HCT116 (cell line): Measurements from ENCODE around the gene NOC2L. TPM values are rescaled to one million over a fixed set of nuclear protein-coding genes. Genes with fewer than 3 reads are reported as not detected.

Source experiments
- ATAC-seq: fragments of 200-7000 bp; cut with Tn5 transposase; 2 replicates; pipeline ENCODE4 v1.9.1; 2020; ENCODE audit warnings: mild to moderate bottlenecking, moderate library complexity
- BruUV-seq: library from RNA; stranded (reverse); fragments of 400-500 nt; replicated peaks from 2 replicates; lab custom pipeline; 2021; lab: Mats Ljungman, UMichigan
- CTCF ChIA-PET: fragments of 300-600 bp; sonication (Branson Sonifier 250); formaldehyde crosslinking; loops from one replicate; lab custom pipeline; 2021; ENCODE audit warnings: antibody characterized with exemption; lab: Charles Lee
- POLR2A ChIA-PET: fragments of 300-600, 350-600 bp; sonication (Branson Sonifier 250); formaldehyde crosslinking; loops from one replicate; lab custom pipeline; 2021; ENCODE audit warnings: antibody characterized with exemption; lab: Charles Lee
- RAD21 ChIA-PET, 2 experiments: fragments of 300-600 bp; sonication (Branson Sonifier 250); formaldehyde crosslinking; loops; one replicate each; lab custom pipeline; 2023; ENCODE audit warnings: low total read pairs in 2 of 2; ENCODE audit not compliant: uncharacterized antibody in 2 of 2, unreplicated experiment in 2 of 2, low non-redundant PET in 1 of 2; lab: Charles Lee
- DNase-seq: peaks from one replicate; pipeline ENCODE4 v3.0.0-alpha.2; 2010; ENCODE audit warnings: low read depth, low spot score
- H2AFZ ChIP-seq: fragments of 200-600 bp; shearing (Covaris generic), sonication (generic); 2 replicates; pipeline ENCODE4 v1.6.1; 2017; ENCODE audit warnings: low read depth, mixed run types, mixed read lengths, antibody characterized with exemption, low read length; ENCODE audit not compliant: poor library complexity, severe bottlenecking
- H3K27ac ChIP-seq: 2 replicates; pipeline ENCODE4 v1.5.1; 2012; ENCODE audit warnings: low read depth, low read length
- H3K27me3 ChIP-seq: fragments of 200-600 bp; sonication (generic); 2 replicates; pipeline ENCODE4 v1.6.1; 2016; ENCODE audit warnings: mixed run types, low read length, mixed read lengths; ENCODE audit not compliant: insufficient read depth
- H3K36me3 ChIP-seq, 2 experiments: fragments of 200-500 bp in 1 of 2; fragments of 200-600 bp in 1 of 2; sonication (Bioruptor generic) in 1 of 2; sonication (generic) in 1 of 2; 2 replicates each; pipeline versions ENCODE4 v1.5.1 to v1.6.1; 2014 to 2016; ENCODE audit warnings: low read length in 2 of 2, inconsistent platforms in 1 of 2, mixed read lengths in 1 of 2, mixed run types in 1 of 2; ENCODE audit not compliant: insufficient read depth in 2 of 2, control insufficient read depth in 1 of 2
- H3K4me1 ChIP-seq, 2 experiments: fragments of 200-600 bp in 1 of 2; sonication (generic) in 1 of 2; 2 replicates each; pipeline versions ENCODE4 v1.5.1 to v1.6.1; 2012 to 2017; ENCODE audit warnings: low read length in 2 of 2, inconsistent platforms in 1 of 2, mild to moderate bottlenecking in 1 of 2, mixed read lengths in 1 of 2, mixed run types in 1 of 2, moderate library complexity in 1 of 2; ENCODE audit not compliant: insufficient read depth in 2 of 2, control insufficient read depth in 1 of 2
- H3K4me2 ChIP-seq: fragments of 200-600 bp; sonication (generic); 2 replicates; pipeline ENCODE4 v1.6.1; 2017; ENCODE audit warnings: mixed run types, low read length, mixed read lengths
- H3K4me3 ChIP-seq, 2 experiments: fragments of 200-600 bp in 1 of 2; sonication (generic) in 1 of 2; replicated peaks in 1 of 2; 2 replicates each; pipeline ENCODE4 v1.5.1; 2011 to 2016; ENCODE audit warnings: low read length in 2 of 2, control low read depth in 1 of 2, low read depth in 1 of 2, mild to moderate bottlenecking in 1 of 2, mixed read lengths in 1 of 2, mixed run types in 1 of 2
- H3K79me2 ChIP-seq: fragments of 200-600 bp; sonication (generic); 2 replicates; pipeline ENCODE4 v1.6.1; 2017; ENCODE audit warnings: mild to moderate bottlenecking, mixed run types, low read length, moderate library complexity, mixed read lengths; ENCODE audit not compliant: insufficient read depth
- H3K9ac ChIP-seq: fragments of 200-600 bp; sonication (generic); 2 replicates; pipeline ENCODE4 v1.6.1; 2016; ENCODE audit warnings: low read length, mixed read lengths
- H3K9me2 ChIP-seq: fragments of 200-600 bp; sonication (generic), shearing (Covaris generic); 2 replicates; pipeline ENCODE4 v1.6.1; 2017; ENCODE audit warnings: mixed run types, mild to moderate bottlenecking, moderate library complexity; ENCODE audit not compliant: insufficient read depth
- H3K9me3 ChIP-seq, 2 experiments: fragments of 200-500 bp in 1 of 2; fragments of 200-600 bp in 1 of 2; sonication (Bioruptor generic) in 1 of 2; sonication (generic) in 1 of 2; 2 replicates each; pipeline ENCODE4 v1.6.1; 2014 to 2017; ENCODE audit warnings: low read length in 2 of 2, mixed read lengths in 2 of 2, inconsistent platforms in 1 of 2, low read depth in 1 of 2, mild to moderate bottlenecking in 1 of 2, mixed run types in 1 of 2, moderate library complexity in 1 of 2; ENCODE audit not compliant: control insufficient read depth in 1 of 2, insufficient read depth in 1 of 2
- H4K20me1 ChIP-seq: fragments of 200-600 bp; sonication (generic), shearing (Covaris generic); 2 replicates; pipeline ENCODE4 v1.6.1; 2017; ENCODE audit warnings: mixed run types, mild to moderate bottlenecking, moderate library complexity; ENCODE audit not compliant: insufficient read depth
- CBX3 ChIP-seq: IDR thresholded peaks from 2 replicates; pipeline ENCODE4 v1.6.1; 2012; ENCODE audit warnings: low read depth
- CEBPB ChIP-seq: IDR thresholded peaks from 2 replicates; pipeline ENCODE4 v1.6.1; 2012; ENCODE audit warnings: low read depth
- EGR1 ChIP-seq: IDR thresholded peaks from 2 replicates; pipeline ENCODE4 v1.6.1; 2012; ENCODE audit warnings: low read depth
- ELF1 ChIP-seq: IDR thresholded peaks from 2 replicates; pipeline ENCODE4 v1.6.1; 2012; ENCODE audit warnings: low read depth, borderline replicate concordance
- FOSL1 ChIP-seq: IDR thresholded peaks from 2 replicates; pipeline ENCODE4 v1.6.1; 2012; ENCODE audit warnings: low read depth
- JUND ChIP-seq: IDR thresholded peaks from 2 replicates; pipeline ENCODE4 v1.6.1; 2012
- POLR2A ChIP-seq: IDR thresholded peaks from 2 replicates; pipeline ENCODE4 v1.7.0; 2011; ENCODE audit warnings: borderline replicate concordance; ENCODE audit not compliant: insufficient read depth, insufficient read length; ENCODE audit errors: extremely low read depth
- RAD21 ChIP-seq: IDR thresholded peaks from 2 replicates; pipeline ENCODE4 v1.6.1; 2012; ENCODE audit warnings: low read depth, mild to moderate bottlenecking
- SIN3A ChIP-seq: IDR thresholded peaks from 2 replicates; pipeline ENCODE4 v1.6.1; 2012; ENCODE audit warnings: low read depth
- SRF ChIP-seq: IDR thresholded peaks from 2 replicates; pipeline ENCODE4 v1.6.1; 2012; ENCODE audit warnings: low read depth
- TCF7L2 ChIP-seq: IDR thresholded peaks from 2 replicates; pipeline ENCODE4 v1.7.0; 2011; ENCODE audit warnings: borderline replicate concordance, inconsistent platforms; ENCODE audit not compliant: insufficient read depth, insufficient read length; ENCODE audit errors: extremely low read depth
- YY1 ChIP-seq: IDR thresholded peaks from 2 replicates; pipeline ENCODE4 v1.6.1; 2011; ENCODE audit warnings: low read length, low read depth, moderate library complexity, mild to moderate bottlenecking; ENCODE audit not compliant: insufficient replicate concordance; ENCODE audit errors: extremely low read depth
- ZNF274 ChIP-seq: fragments of 200-500 bp; sonication (Bioruptor generic); IDR thresholded peaks from 2 replicates; pipeline ENCODE4 v1.6.1; 2014; ENCODE audit warnings: mild to moderate bottlenecking, low read depth, low read length, inconsistent platforms
- intact Hi-C: fragments of 100-400 bp; cut with micrococcal nuclease; formaldehyde crosslinking; loops from 2 replicates; pipeline ENCODE4 v1.10.0; 2022
- total RNA-seq: library from RNA; stranded (reverse); gene quantifications from one replicate; pipeline ENCODE4 v1.2.1, GENCODE V29; 2021; ENCODE audit not compliant: unreplicated experiment
- TF ChIP-seq, protein P1 (sequence below): IDR thresholded peaks from 2 replicates; pipeline ENCODE4 v1.6.1; 2011; ENCODE audit warnings: mild to moderate bottlenecking, low read length, moderate library complexity; ENCODE audit not compliant: insufficient replicate concordance; ENCODE audit errors: extremely low read depth
- TF ChIP-seq, protein P2 (sequence below): IDR thresholded peaks from 2 replicates; pipeline ENCODE4 v1.6.1; 2012
- TF ChIP-seq, protein P3 (sequence below): IDR thresholded peaks from 2 replicates; pipeline ENCODE4 v1.6.1; 2012
- TF ChIP-seq, protein P4 (sequence below), 3 experiments: fragments of 200-600 bp in 1 of 3; sonication (generic) in 1 of 3; IDR thresholded peaks in 2 of 3; conservative IDR thresholded peaks in 1 of 3; 2 replicates each; pipeline ENCODE4 v1.5.1; 2012 to 2017; ENCODE audit warnings: low read depth in 2 of 3, low read length in 2 of 3, antibody characterized with exemption in 1 of 3, borderline replicate concordance in 1 of 3, control low read depth in 1 of 3, mild to moderate bottlenecking in 1 of 3, mixed read lengths in 1 of 3, mixed run types in 1 of 3, moderate library complexity in 1 of 3; ENCODE audit not compliant: insufficient read depth in 1 of 3

Gene NOC2L
- total RNA-seq, 1 experiment from 2014 or later: 260 TPM

DNA sequence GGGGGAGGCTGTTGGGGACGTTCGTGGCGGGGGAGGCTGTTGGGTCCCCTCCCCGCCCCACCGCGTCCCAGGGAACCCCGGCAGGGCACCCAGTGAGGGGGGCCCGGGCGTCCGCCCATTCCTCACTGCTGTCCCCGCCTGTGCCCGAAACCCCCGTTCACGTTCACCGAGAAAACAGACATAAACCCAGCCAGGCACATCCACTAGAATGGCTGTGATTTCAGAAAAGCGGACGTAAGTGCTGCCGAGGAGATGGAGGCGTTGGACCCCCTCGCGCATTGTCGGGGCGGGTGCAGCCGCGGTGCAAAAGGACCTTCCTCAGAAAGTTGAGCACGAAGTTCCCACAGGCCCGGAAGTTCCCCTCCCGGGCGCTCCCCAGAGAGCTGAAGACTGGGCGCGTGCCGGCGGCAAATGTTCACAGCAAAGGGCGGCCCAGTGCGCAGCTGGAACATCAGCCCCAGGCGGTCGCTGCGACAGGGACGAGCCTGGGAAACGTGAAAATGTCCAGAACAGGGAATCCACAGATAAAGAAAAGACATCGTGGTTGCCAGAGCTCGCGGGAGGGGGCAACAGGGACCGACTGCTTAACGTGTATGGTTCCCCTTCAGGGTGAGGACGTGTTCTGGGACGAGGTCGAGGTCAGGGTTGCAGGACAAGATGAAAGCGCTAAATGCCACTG is 53.8 kb downstream of the NOC2L start:
- Histone ChIP-seq H3K9me2 (no peaks in the 10 kb centered on the region), H3K27me3 (no peaks in the 10 kb centered on the region), H3K9ac (peak overlapping the region; percentile 48; the same call in 1 of the 2 replicates), H3K27ac (no peak overlapping the region), H3K4me1 (peaks cover 24 to 40% of the 10 kb centered on the region in 2 experiments), H3K4me2 (peak overlapping the region; percentile 72), H4K20me1 (no peaks in the 10 kb centered on the region), H3K36me3 (no peaks in the 10 kb centered on the region), H3K4me3 (peak overlapping the region; percentile 15 to 16; a peak in 1 of 4 replicates), H3K79me2 (no peaks in the 10 kb centered on the region), H3K9me3 (no peaks in the 10 kb centered on the region), H2AFZ (no peak overlapping the region)
- TSS peak; percentile 73 for BruUV-seq
- TF ChIP-seq, protein P1, sequence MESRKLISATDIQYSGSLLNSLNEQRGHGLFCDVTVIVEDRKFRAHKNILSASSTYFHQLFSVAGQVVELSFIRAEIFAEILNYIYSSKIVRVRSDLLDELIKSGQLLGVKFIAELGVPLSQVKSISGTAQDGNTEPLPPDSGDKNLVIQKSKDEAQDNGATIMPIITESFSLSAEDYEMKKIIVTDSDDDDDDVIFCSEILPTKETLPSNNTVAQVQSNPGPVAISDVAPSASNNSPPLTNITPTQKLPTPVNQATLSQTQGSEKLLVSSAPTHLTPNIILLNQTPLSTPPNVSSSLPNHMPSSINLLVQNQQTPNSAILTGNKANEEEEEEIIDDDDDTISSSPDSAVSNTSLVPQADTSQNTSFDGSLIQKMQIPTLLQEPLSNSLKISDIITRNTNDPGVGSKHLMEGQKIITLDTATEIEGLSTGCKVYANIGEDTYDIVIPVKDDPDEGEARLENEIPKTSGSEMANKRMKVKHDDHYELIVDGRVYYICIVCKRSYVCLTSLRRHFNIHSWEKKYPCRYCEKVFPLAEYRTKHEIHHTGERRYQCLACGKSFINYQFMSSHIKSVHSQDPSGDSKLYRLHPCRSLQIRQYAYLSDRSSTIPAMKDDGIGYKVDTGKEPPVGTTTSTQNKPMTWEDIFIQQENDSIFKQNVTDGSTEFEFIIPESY: no peak
- TF ChIP-seq, protein P2, sequence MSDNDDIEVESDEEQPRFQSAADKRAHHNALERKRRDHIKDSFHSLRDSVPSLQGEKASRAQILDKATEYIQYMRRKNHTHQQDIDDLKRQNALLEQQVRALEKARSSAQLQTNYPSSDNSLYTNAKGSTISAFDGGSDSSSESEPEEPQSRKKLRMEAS: no peak
- TF ChIP-seq CBX3 (no peak), EGR1 (no peak), TCF7L2 (no peak), SRF (no peak), SIN3A (no peak), RAD21 (no peak), ELF1 (no peak), JUND (no peak), POLR2A (no peak), CEBPB (no peak), YY1 (no peak), FOSL1 (no peak), ZNF274 (no peak)
- TF ChIP-seq, protein P3, sequence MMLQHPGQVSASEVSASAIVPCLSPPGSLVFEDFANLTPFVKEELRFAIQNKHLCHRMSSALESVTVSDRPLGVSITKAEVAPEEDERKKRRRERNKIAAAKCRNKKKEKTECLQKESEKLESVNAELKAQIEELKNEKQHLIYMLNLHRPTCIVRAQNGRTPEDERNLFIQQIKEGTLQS: no peak
- TF ChIP-seq, protein P4, sequence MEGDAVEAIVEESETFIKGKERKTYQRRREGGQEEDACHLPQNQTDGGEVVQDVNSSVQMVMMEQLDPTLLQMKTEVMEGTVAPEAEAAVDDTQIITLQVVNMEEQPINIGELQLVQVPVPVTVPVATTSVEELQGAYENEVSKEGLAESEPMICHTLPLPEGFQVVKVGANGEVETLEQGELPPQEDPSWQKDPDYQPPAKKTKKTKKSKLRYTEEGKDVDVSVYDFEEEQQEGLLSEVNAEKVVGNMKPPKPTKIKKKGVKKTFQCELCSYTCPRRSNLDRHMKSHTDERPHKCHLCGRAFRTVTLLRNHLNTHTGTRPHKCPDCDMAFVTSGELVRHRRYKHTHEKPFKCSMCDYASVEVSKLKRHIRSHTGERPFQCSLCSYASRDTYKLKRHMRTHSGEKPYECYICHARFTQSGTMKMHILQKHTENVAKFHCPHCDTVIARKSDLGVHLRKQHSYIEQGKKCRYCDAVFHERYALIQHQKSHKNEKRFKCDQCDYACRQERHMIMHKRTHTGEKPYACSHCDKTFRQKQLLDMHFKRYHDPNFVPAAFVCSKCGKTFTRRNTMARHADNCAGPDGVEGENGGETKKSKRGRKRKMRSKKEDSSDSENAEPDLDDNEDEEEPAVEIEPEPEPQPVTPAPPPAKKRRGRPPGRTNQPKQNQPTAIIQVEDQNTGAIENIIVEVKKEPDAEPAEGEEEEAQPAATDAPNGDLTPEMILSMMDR (IDR thresholded peaks at IDR 0.05 in 2 of 3, conservative IDR thresholded peaks at IDR 0.05 in 1 of 3; ENCODE audit: borderline replicate concordance in 1 of 3, insufficient read depth in 1 of 3, low read depth in 2 of 3, low read length in 2 of 3): no peak
- ATAC-seq (no peak), DNase-seq (no peak)
- CTCF ChIA-PET: interaction anchor here (1.0 to 1.2 kb wide), 7 partner anchors 14 to 108 kb away, joined by 3 to 14 read pairs (median 4); partner anchors contain the start of genes ISG15, NOC2L and PLEKHN1
- POLR2A ChIA-PET: interaction anchor here (0.6 kb wide), 2 partner anchors 101 to 470 kb away, joined by 4 read pairs; partner anchors contain the start of gene AURKAIP1
- intact Hi-C loops: no loop called here
- RAD21 ChIA-PET: no interaction called here
